ENCODE data around the gene ST3GAL4.

- TF ChIP-seq CTCF (conservative IDR thresholded peaks at IDR 0.05) = no peak
- TF ChIP-seq EZH2 (IDR thresholded peaks at IDR 0.05; ENCODE audit: low read depth) = no peak
Measured at GRCh38 chr11:126406368-126406767, 50.9 kb downstream of the ST3GAL4 start.

All from PC-9 (cell line).